BJ (cell line): ENCODE measurements around the gene EHD4. TPM values are rescaled to one million over a fixed set of nuclear protein-coding genes. Genes with fewer than 3 reads are reported as not detected.

ENCODE experiments used
- CTCF ChIA-PET: fragments of 350-600 bp; formaldehyde crosslinking; extraction: SDS; loops from one replicate; lab custom pipeline; 2021; ENCODE audit warnings: antibody characterized with exemption, inconsistent platforms; lab: Yijun Ruan, JAX
- POLR2A ChIA-PET: fragments of 300-600 bp; sonication (Branson Sonifier 250); formaldehyde crosslinking; extraction: SDS; loops from one replicate; lab custom pipeline; 2021; ENCODE audit warnings: antibody characterized with exemption; lab: Charles Lee
- DNase-seq: peaks from one replicate; pipeline ENCODE4 v3.0.0-alpha.2; 2011; ENCODE audit warnings: low read depth
- H3K27me3 ChIP-seq: 2 replicates; pipeline ENCODE4 v1.6.0; 2011; ENCODE audit warnings: low read length; ENCODE audit not compliant: control insufficient read depth, insufficient read depth
- H3K36me3 ChIP-seq: 2 replicates; pipeline ENCODE4 v1.5.1; 2011; ENCODE audit warnings: low read length; ENCODE audit not compliant: control insufficient read depth, insufficient read depth
- H3K4me3 ChIP-seq: 2 replicates; pipeline ENCODE4 v1.5.1; 2011; ENCODE audit warnings: low read depth, mild to moderate bottlenecking, control low read depth, low read length
- CTCF ChIP-seq: IDR thresholded peaks from 2 replicates; pipeline ENCODE4 v1.5.1; 2011; ENCODE audit warnings: low read depth, mild to moderate bottlenecking, control low read depth, inconsistent platforms, low read length, moderate library complexity; ENCODE audit not compliant: insufficient read depth
- polyA plus RNA-seq: library from polyadenylated mRNA; depleted of rRNA; stranded (reverse); fragments of >200 nt; gene quantifications from 2 replicates; pipeline ENCODE4 v1.2.3, GENCODE V29; 2011

Gene EHD4
- polyA plus RNA-seq, 1 experiment, result 17.0 TPM

- no peak for DNase-seq
- Histone ChIP-seq H3K4me3 (no peak overlapping the region), H3K27me3 (no peaks in the 10 kb centered on the region), H3K36me3 (peaks cover 13% of the 10 kb centered on the region)
- ChIA-PET POLR2A (no interaction called here), CTCF (interaction anchor here (1.0 to 1.2 kb wide), 2 partner anchors 17 to 25 kb away, joined by 3 read pairs; no protein-coding TSS in a partner anchor)
- no peak for TF ChIP-seq CTCF
Observed at GRCh38 chr15:41911691-41912345, 60.5 kb downstream of the EHD4 start.

GRCh38 chr15:41908736-41909461, 63.5 kb downstream of the EHD4 start:
- Histone ChIP-seq H3K4me3 (no peak overlapping the region), H3K27me3 (no peaks in the 10 kb centered on the region), H3K36me3 (peaks cover 16% of the 10 kb centered on the region)
- POLR2A ChIA-PET, result no interaction called here
- DNase-seq, result no peak
- TF ChIP-seq CTCF, result no peak
- CTCF ChIA-PET, result interaction anchor here (0.9 kb wide), 1 partner anchor 135 kb away, joined by 4 read pairs; the partner anchor contains the start of gene MAPKBP1

- ChIA-PET POLR2A (no interaction called here), CTCF (interaction anchor here (0.7 to 4.5 kb wide), 6 partner anchors 8 to 304 kb away, joined by 3 to 30 read pairs (median 3); partner anchors contain the start of gene MAPKBP1)
- no peak for TF ChIP-seq CTCF
- H3K27me3 ChIP-seq, result no peaks in the 10 kb centered on the region
- no peak overlapping the region for H3K4me3 ChIP-seq
- no peak for DNase-seq
- peaks cover 16% of the 10 kb centered on the region for H3K36me3 ChIP-seq
Observed at GRCh38 chr15:41907141-41907540, 65.2 kb downstream of the EHD4 start.

- H3K36me3 ChIP-seq, result peaks cover 12% of the 10 kb centered on the region
- no peak overlapping the region for H3K4me3 ChIP-seq
- H3K27me3 ChIP-seq, result no peaks in the 10 kb centered on the region
- TF ChIP-seq CTCF, result no peak
- no peak for DNase-seq
- ChIA-PET CTCF (interaction anchor here (1.1 to 4.5 kb wide), 5 partner anchors 9 to 303 kb away, joined by 3 to 30 read pairs (median 3); partner anchors contain the start of gene MAPKBP1), POLR2A (no interaction called here)
Observed at GRCh38 chr15:41906608-41907007, 65.7 kb downstream of the EHD4 start.

GRCh38 chr15:41905036-41905793, 67.1 kb downstream of the EHD4 start:
- ChIA-PET CTCF (interaction anchor here (0.7 to 4.5 kb wide), 8 partner anchors 10 to 348 kb away, joined by 3 to 30 read pairs (median 6); partner anchors contain the start of genes EHD4, MAPKBP1 and SPTBN5), POLR2A (no interaction called here)
- TF ChIP-seq CTCF, result no peak
- Histone ChIP-seq H3K36me3 (peaks cover 16% of the 10 kb centered on the region), H3K27me3 (no peaks in the 10 kb centered on the region), H3K4me3 (no peak overlapping the region)
- no peak for DNase-seq
